ENCODE measurements around the gene TTYH1. TPM values are rescaled to one million over a fixed set of nuclear protein-coding genes. Genes with fewer than 3 reads are reported as not detected.

TTYH1 gene
- total RNA-seq, 2 donors from 2014 or later: not detected

- peaks cover 1% of the 10 kb centered on the region for H3K27me3 ChIP-seq (replicated peaks; ENCODE audit: insufficient read depth)
- no peak for TF ChIP-seq CTCF (IDR thresholded peaks at IDR 0.05)
- H3K4me3 ChIP-seq: no peak overlapping the region
- no peaks in the 10 kb centered on the region for H3K36me3 ChIP-seq
- DNase-seq (ENCODE audit: low spot score) (no peak), ATAC-seq (ENCODE audit: insufficient number of reproducible peaks, low FRiP score, low read depth) (no peak)
- H3K9me3 ChIP-seq: no peaks in the 10 kb centered on the region
- peaks cover 0 to 7% of the 10 kb centered on the region in 2 donors for H3K4me1 ChIP-seq (ENCODE audit: control insufficient read depth in 1 of 2, low read depth in 2 of 2)
- no peak overlapping the region for H3K27ac ChIP-seq
Observed at GRCh38 chr19:54434112-54434872, 19.0 kb downstream of the TTYH1 start.

GRCh38 chr19:54434873-54435214, 19.6 kb downstream of the TTYH1 start:
- no peaks in the 10 kb centered on the region for H3K36me3 ChIP-seq
- no peaks in the 10 kb centered on the region for H3K9me3 ChIP-seq
- DNase-seq (ENCODE audit: low spot score) (no peak), ATAC-seq (ENCODE audit: insufficient number of reproducible peaks, low FRiP score, low read depth) (no peak)
- TF ChIP-seq CTCF (IDR thresholded peaks at IDR 0.05): no peak
- no peak overlapping the region for H3K27ac ChIP-seq
- H3K4me1 ChIP-seq (ENCODE audit: control insufficient read depth in 1 of 2, low read depth in 2 of 2): peaks cover 0 to 7% of the 10 kb centered on the region in 2 donors
- H3K27me3 ChIP-seq (replicated peaks; ENCODE audit: insufficient read depth): no peaks in the 10 kb centered on the region
- no peak overlapping the region for H3K4me3 ChIP-seq

- no peaks in the 10 kb centered on the region for H3K9me3 ChIP-seq
- H3K27me3 ChIP-seq (replicated peaks; ENCODE audit: insufficient read depth): no peaks in the 10 kb centered on the region
- H3K27ac ChIP-seq: no peak overlapping the region
- no peak for TF ChIP-seq CTCF (IDR thresholded peaks at IDR 0.05)
- DNase-seq (ENCODE audit: low spot score) (no peak), ATAC-seq (ENCODE audit: insufficient number of reproducible peaks, low FRiP score, low read depth) (no peak)
- no peaks in the 10 kb centered on the region for H3K36me3 ChIP-seq
- peaks cover 0 to 3% of the 10 kb centered on the region in 2 donors for H3K4me1 ChIP-seq (ENCODE audit: control insufficient read depth in 1 of 2, low read depth in 2 of 2)
- no peak overlapping the region for H3K4me3 ChIP-seq
Observed at GRCh38 chr19:54435551-54436016, 20.3 kb downstream of the TTYH1 start.

GRCh38 chr19:54436031-54436523, 20.8 kb downstream of the TTYH1 start:
- H3K36me3 ChIP-seq: no peaks in the 10 kb centered on the region
- no peaks in the 10 kb centered on the region for H3K27me3 ChIP-seq (replicated peaks; ENCODE audit: insufficient read depth)
- no peaks in the 10 kb centered on the region for H3K9me3 ChIP-seq
- no peaks in the 10 kb centered on the region for H3K4me1 ChIP-seq (ENCODE audit: control insufficient read depth in 1 of 2, low read depth in 2 of 2)
- DNase-seq (ENCODE audit: low spot score) (no peak), ATAC-seq (ENCODE audit: insufficient number of reproducible peaks, low FRiP score, low read depth) (no peak)
- no peak for TF ChIP-seq CTCF (IDR thresholded peaks at IDR 0.05)
- H3K27ac ChIP-seq: no peak overlapping the region
- no peak overlapping the region for H3K4me3 ChIP-seq

GRCh38 chr19:54436628-54437252, 21.5 kb downstream of the TTYH1 start:
- H3K4me3 ChIP-seq: no peak overlapping the region
- no peaks in the 10 kb centered on the region for H3K4me1 ChIP-seq (ENCODE audit: control insufficient read depth in 1 of 2, low read depth in 2 of 2)
- H3K27me3 ChIP-seq (replicated peaks; ENCODE audit: insufficient read depth): no peaks in the 10 kb centered on the region
- H3K27ac ChIP-seq: no peak overlapping the region
- no peaks in the 10 kb centered on the region for H3K36me3 ChIP-seq
- DNase-seq (ENCODE audit: low spot score): no peak
- H3K9me3 ChIP-seq: no peaks in the 10 kb centered on the region
- no peak for ATAC-seq (ENCODE audit: insufficient number of reproducible peaks, low FRiP score, low read depth)
- TF ChIP-seq CTCF (IDR thresholded peaks at IDR 0.05): no peak

All from thoracic aorta (tissue), 2 donors.